GM10847 (cell line): ENCODE results near the gene CAVIN4.

Experiments used
- POLR2A ChIP-seq: IDR thresholded peaks from 2 replicates; pipeline ENCODE4 v1.6.1; 2011; ENCODE audit not compliant: insufficient read length; ENCODE audit errors: extremely low read depth

The CAVIN4 gene

GRCh38 chr9:100605405-100605804 lies 27.5 kb downstream of the CAVIN4 start:
- no peak for TF ChIP-seq POLR2A

- no peak for TF ChIP-seq POLR2A
Observed at GRCh38 chr9:100619194-100619593, 41.3 kb downstream of the CAVIN4 start.

- no peak for TF ChIP-seq POLR2A
Observed at GRCh38 chr9:100619665-100620064, 41.8 kb downstream of the CAVIN4 start.

GRCh38 chr9:100623969-100624368 lies 46.1 kb downstream of the CAVIN4 start:
- TF ChIP-seq POLR2A = no peak

- no peak for TF ChIP-seq POLR2A
Observed at GRCh38 chr9:100626949-100627348, 49.1 kb downstream of the CAVIN4 start.

GRCh38 chr9:100637787-100638186 lies 59.9 kb downstream of the CAVIN4 start:
- TF ChIP-seq POLR2A = no peak
